CD4-positive, alpha-beta T cell treated with Interleukin-15 for 4 hours (primary cell): ENCODE measurements around the gene PA2G4.
"Not testable (repeated sequence)": the region's sequence is repeated elsewhere in the genome, so short reads cannot be mapped to it uniquely, and the experiment has no call there.

Source experiments
- DNase-seq: peaks from one replicate; pipeline ENCODE4 v3.0.0-alpha.2; 2020; ENCODE audit warnings: low spot score

Gene PA2G4

DNA sequence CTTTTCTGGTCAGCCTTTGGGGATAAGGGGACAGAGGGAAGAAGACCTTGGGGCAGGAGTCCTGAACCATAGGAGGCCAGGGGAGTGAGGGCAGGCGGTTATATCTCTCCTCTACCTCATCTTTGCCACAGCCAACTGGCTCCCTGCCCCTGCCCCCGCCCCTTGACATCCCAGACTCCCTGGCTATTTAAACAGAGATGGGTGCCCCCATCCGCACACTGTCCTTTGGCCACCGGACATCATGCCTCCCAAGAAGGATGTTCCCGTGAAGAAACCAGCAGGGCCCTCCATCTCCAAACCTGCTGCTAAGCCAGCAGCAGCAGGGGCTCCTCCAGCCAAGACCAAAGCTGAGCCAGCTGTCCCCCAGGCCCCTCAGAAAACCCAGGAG, 49.3 kb downstream of the PA2G4 start:
- DNase-seq: no peak

GRCh38 chr12:56154246-56154771, 50.0 kb downstream of the PA2G4 start:
- DNase-seq: no peak

- DNase-seq: no peak
Measured at GRCh38 chr12:56154818-56155217, 50.5 kb downstream of the PA2G4 start.

DNA sequence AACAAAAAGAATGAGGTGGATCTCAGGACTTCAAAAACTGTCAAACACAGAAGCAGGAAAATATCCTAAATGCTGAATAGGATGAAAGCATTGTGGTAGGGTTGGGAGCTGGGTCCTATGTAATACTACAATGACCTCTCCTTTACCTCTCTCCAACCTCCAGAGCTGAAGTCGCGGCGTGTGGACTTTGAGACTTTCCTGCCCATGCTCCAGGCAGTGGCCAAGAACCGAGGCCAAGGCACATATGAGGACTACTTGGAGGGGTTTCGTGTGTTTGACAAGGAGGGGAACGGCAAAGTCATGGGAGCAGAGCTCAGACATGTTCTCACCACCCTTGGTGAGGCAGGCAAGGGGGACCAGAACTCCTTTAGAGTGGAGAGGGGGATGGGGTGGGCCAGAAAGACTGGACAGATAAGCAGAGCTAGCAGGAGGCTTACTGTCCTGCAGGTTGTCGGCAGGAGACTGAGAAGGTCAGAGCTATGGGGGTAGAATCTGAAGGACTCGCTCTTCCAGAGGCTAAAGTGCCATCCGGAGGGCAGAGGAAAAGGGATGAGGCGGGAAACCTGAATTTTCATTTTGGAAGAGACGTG, 51.0 kb downstream of the PA2G4 start:
- no peak for DNase-seq

DNA sequence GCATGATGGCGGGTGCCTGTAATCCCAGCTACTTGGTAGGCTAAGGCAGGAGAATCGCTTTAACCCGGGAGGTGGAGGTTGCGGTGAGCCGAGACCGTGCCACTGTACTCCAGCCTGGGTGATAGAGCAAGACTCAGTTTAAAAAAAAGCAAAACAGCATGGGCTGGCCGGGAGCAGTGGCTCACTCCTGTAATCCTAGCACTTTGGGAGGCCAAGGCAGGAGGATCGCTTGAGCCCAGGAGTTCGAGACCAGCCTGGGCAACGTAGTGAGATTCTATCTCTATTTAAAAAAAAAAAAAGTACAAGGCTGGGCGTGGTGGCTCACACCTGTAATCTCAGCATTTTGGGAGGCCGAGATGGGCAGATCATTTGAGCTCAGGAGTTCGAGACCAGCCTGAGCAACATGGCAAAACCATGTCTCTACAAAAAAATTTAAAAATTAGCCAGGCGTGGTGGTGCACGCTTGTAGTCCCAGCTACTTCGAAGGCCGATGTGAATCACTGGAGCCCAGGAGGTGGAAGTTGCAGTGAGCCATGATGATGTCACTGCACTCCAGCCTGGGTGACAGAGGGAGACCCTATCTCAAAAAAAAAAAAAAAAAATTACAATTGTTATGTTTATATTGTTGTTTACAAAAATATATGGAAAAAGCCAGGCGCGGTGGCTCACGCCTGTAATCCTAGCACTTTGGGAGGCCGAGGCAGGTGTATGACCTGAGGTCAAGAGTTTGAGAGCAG, 52.3 kb downstream of the PA2G4 start:
- DNase-seq: not testable (repeated sequence)

GRCh38 chr12:56157201-56158028, 53.1 kb downstream of the PA2G4 start:
- DNase-seq: peak; percentile 58

GRCh38 chr12:56158029-56158925, 53.9 kb downstream of the PA2G4 start, which contains the start of gene MYL6:
MYL6 (plus strand) TSS chr12:56158359; CDS start chr12:56158402, 43 bp downstream.
- peak; percentile 95 for DNase-seq

GRCh38 chr12:56158926-56159461, 54.6 kb downstream of the PA2G4 start:
- no peak for DNase-seq

DNA sequence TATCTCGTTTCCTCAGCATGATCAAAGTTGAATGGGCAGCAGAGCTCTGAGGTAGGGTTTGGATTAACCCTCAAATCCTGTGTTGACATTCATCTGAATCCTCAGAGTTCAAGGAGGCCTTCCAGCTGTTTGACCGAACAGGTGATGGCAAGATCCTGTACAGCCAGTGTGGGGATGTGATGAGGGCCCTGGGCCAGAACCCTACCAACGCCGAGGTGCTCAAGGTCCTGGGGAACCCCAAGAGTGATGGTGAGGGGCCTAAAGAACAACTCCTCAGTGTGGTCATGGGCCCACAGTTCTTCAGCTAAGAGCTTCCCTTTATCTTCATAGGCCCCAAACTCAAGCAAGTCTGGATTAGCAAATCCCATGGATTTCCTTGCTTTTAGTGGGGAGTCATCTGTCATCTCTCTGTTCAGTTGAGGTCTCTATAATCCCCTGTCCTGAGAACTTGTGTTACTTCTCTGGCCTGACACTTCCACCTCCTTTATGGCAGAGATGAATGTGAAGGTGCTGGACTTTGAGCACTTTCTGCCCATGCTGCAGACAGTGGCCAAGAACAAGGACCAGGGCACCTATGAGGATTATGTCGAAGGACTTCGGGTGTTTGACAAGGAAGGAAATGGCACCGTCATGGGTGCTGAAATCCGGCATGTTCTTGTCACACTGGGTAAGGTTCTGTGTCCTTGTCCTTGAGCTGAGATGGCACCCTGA, 55.3 kb downstream of the PA2G4 start:
- DNase-seq: no peak

DNA sequence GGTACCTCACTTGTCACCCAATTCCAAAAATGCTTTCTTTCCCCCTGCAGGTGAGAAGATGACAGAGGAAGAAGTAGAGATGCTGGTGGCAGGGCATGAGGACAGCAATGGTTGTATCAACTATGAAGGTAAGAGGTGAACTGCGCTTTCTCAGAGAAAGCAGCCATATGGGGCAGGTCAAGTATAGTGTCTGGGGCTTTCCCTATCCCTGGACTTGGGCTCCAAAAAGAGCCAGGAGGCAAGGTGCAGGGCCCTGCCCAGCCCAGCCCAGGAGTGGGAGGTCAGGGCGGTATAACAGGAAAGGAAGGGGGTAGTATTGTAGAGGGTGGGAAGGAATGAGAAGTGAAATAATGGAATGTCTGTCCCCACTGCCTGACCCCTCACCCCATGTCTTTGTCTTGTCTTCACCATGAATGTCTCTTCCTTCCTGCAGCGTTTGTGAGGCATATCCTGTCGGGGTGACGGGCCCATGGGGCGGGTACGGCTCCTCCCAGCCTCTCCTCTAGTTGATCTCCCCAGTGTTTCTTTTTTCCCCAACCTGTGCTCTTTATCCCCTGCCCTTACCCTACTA, 55.9 kb downstream of the PA2G4 start:
- peak; percentile 68 for DNase-seq

GRCh38 chr12:56160894-56161689, 56.7 kb downstream of the PA2G4 start:
- no peak for DNase-seq

DNA sequence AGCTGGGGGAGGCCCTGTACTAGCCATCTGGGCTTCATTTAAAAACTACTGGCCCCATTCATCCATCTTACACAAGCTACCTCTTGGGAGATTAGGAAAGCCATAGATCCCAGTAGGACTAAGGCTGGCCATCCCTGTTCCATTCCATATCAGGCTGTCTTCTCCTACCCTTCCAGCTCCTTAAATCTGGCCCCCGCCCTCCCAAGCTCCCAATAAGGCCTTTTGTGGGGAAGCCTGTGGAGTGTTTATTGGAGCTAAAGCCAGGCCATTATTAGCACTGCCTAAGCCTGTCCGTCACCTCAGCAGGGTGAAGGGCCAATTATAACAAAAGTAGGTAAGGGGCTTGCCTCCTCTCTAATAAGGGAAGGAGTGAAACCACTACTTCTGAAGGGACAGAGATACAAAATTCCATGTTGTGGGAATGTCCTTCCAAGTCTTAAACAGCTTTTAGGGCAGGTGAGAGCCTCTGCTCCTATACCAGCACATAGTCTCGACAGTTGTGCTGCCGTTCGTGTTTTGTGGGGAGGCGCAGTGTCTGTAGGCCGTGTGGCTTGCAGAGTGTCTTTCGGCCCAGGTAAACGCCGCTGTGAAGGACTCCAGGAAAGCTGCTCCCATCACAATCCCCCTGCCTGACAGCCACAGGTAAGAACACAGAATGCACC, 57.5 kb downstream of the PA2G4 start:
- DNase-seq: no peak

DNA sequence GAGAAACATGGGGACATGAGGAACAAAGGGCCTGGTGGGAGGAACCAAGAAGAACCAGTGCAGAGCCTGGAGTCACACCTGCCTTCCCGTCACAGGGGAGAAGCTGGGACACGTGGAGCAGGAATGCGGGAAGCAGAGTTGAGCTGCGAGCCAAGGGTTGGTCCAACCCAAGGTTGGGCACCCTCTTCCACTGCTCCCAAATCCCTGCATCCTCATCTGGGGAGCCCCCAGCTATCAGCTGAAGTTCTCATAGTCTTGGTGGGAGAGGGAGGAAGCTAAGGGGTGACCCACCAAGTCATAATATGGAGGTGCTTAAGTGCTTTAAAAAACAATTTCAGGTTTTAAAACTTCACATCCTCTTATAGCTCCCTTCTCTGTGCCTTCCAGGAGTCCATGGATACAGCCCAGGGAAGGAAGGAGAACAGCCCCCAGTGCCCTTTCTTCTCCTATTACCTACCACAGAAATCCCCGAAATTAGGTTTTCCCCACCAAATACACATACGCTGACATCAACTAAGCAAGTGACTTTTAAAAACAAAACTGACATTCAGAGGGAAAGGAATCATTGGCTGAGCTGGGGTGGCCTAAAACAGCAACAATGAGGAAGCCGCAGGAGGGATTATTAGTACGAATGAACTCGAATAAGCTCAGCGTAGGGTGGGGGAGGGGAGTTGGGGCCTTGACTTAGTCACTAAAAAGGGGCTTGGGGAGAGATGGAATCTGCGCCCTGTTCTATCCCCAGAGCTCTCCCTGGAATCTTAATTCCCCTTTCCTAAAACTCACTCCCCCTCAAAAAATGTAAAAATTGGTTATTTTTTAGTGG, 58.3 kb downstream of the PA2G4 start:
- DNase-seq: no peak
